Brain microvascular endothelial cell (primary cell): ENCODE data around the gene SP5.

Source experiments
- DNase-seq: peaks from one replicate; pipeline ENCODE4 v3.0.0-alpha.2; 2020
- H3K27ac ChIP-seq: fragments of 250-450 bp; sonication (Bioruptor Pico); 2 replicates; pipeline ENCODE4 v1.5.1; 2020; ENCODE audit warnings: mild to moderate bottlenecking, moderate library complexity
- H3K27me3 ChIP-seq: fragments of 250-450 bp; sonication (Bioruptor Pico); replicated peaks from 2 replicates; pipeline ENCODE4 v1.5.1; 2020; ENCODE audit warnings: mild to moderate bottlenecking
- H3K36me3 ChIP-seq: fragments of 250-450 bp; sonication (Bioruptor Pico); replicated peaks from 2 replicates; pipeline ENCODE4 v1.5.1; 2020; ENCODE audit warnings: mild to moderate bottlenecking
- H3K4me3 ChIP-seq: 2 replicates; pipeline ENCODE4 v1.5.1; 2011; ENCODE audit warnings: low read depth, mild to moderate bottlenecking, control low read depth, low read length, moderate library complexity
- in situ Hi-C: cut with HindIII; loops from 2 replicates; pipeline ENCODE4 v1.10.0; 2017; ENCODE audit warnings: low sequenced_read_pairs, low pct_ligation_motif_present
- TF ChIP-seq, protein P1 (sequence below): IDR thresholded peaks from 2 replicates; pipeline ENCODE4 v1.5.1; 2011; ENCODE audit warnings: low read depth, mild to moderate bottlenecking, moderate library complexity, low read length, control low read depth, inconsistent platforms; ENCODE audit errors: missing control alignments

Gene SP5

DNA sequence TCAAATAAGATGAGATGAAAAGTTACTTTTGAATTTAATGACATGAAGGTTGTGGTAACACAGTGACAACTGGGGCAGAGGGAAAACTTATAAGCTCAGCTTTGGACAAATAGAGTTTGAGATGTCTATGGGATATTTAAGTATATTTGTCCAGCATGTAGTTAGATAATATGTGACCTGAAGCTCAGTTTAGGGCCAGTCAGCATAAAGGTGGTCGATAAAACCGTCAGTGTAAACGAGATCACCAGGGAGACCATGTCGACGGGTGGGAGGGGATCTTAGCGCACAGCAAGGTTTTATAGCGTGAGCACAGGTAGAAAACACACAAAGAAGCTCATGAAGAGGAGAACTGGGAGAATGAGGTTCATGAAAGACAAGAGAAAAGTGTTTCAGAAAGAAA is 47.6 kb downstream of the SP5 start:
- H3K36me3 ChIP-seq = no peaks in the 10 kb centered on the region
- in situ Hi-C loops = no loop called here
- H3K4me3 ChIP-seq = no peak overlapping the region
- TF ChIP-seq, protein P1, sequence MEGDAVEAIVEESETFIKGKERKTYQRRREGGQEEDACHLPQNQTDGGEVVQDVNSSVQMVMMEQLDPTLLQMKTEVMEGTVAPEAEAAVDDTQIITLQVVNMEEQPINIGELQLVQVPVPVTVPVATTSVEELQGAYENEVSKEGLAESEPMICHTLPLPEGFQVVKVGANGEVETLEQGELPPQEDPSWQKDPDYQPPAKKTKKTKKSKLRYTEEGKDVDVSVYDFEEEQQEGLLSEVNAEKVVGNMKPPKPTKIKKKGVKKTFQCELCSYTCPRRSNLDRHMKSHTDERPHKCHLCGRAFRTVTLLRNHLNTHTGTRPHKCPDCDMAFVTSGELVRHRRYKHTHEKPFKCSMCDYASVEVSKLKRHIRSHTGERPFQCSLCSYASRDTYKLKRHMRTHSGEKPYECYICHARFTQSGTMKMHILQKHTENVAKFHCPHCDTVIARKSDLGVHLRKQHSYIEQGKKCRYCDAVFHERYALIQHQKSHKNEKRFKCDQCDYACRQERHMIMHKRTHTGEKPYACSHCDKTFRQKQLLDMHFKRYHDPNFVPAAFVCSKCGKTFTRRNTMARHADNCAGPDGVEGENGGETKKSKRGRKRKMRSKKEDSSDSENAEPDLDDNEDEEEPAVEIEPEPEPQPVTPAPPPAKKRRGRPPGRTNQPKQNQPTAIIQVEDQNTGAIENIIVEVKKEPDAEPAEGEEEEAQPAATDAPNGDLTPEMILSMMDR = no peak
- H3K27ac ChIP-seq = no peak overlapping the region
- DNase-seq = no peak
- H3K27me3 ChIP-seq = no peaks in the 10 kb centered on the region

DNA sequence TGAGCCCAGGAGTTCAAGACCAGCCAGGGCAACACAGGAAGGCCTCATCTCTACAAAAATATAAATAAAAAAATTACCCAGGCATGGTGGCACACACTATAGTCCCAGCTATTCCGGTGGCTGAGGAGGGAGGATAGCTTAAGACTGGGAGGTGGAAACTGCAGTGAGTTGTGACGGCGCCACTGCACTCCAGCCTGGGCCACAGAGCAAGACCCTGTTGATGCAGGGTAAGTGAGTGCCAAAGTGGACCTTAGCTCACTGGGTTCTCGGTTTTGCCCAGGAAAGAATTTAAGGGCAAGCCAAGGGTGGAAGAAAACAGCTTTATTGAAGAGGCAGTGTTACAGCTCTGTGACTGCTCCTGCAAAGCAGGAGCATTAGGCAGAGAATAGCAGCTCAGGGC is 48.1 kb downstream of the SP5 start:
- Histone ChIP-seq H3K36me3 (no peaks in the 10 kb centered on the region), H3K27ac (no peak overlapping the region), H3K4me3 (no peak overlapping the region), H3K27me3 (no peaks in the 10 kb centered on the region)
- TF ChIP-seq, protein P1 = no peak
- no peak for DNase-seq
- in situ Hi-C loops = no loop called here

DNA sequence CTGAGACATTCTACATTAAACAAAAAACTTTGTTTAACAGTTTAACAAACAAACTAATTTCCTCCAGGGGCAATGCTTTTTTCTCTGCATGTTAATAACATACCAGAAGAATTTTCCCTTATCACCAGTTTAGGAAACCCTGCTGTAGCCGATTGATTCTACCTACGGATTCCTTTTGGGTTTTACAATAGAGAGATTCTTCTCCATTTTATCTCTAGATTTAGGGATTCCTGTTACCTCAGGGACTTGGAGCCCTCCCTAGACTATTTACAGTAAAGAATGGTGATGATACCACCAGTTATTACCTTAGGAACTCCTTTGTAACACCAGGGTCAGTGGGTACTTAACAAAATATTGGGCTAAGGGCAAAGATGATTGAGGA is 49.7 kb downstream of the SP5 start:
- TF ChIP-seq, protein P1 = no peak
- no peak for DNase-seq
- Histone ChIP-seq H3K4me3 (no peak overlapping the region), H3K27me3 (no peaks in the 10 kb centered on the region), H3K27ac (no peak overlapping the region), H3K36me3 (no peaks in the 10 kb centered on the region)
- in situ Hi-C loops = no loop called here

DNA sequence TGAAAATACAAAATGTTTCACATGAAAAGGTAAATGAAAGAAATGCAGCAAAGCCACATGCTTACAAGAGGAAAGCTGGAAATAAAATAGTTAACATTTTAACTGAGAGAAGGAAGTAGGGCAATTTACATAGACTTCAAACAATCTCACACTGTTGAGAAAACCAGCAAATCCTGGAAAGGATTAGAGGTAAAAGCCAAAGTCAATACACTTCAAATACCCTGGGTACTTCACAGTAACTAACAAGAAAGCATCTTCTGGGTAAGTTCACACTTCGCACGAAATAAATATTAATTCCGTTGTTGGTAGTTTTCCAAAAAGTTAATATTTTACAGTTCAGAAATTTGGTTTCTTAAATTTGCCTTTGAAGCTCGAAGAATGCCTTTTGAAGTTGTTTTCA is 51.6 kb downstream of the SP5 start:
- TF ChIP-seq, protein P1 = no peak
- Histone ChIP-seq H3K27me3 (peaks cover 8% of the 10 kb centered on the region), H3K27ac (no peak overlapping the region), H3K4me3 (no peak overlapping the region), H3K36me3 (no peaks in the 10 kb centered on the region)
- in situ Hi-C loops = no loop called here
- no peak for DNase-seq
